Activated naive CD8-positive, alpha-beta T cell treated with anti-CD3 and anti-CD28 coated beads, Interleukin-2, amount 50 U/mL, for 16 hours (primary cell): Measurements from ENCODE around the gene WNK2.
"Not testable (repeated sequence)": the region's sequence is repeated elsewhere in the genome, so short reads cannot be mapped to it uniquely, and the experiment has no call there.

Source experiments
- DNase-seq: peaks from one replicate; pipeline ENCODE4 v3.0.0-alpha.2; 2020; ENCODE audit warnings: low read depth, low spot score

The WNK2 gene

DNA sequence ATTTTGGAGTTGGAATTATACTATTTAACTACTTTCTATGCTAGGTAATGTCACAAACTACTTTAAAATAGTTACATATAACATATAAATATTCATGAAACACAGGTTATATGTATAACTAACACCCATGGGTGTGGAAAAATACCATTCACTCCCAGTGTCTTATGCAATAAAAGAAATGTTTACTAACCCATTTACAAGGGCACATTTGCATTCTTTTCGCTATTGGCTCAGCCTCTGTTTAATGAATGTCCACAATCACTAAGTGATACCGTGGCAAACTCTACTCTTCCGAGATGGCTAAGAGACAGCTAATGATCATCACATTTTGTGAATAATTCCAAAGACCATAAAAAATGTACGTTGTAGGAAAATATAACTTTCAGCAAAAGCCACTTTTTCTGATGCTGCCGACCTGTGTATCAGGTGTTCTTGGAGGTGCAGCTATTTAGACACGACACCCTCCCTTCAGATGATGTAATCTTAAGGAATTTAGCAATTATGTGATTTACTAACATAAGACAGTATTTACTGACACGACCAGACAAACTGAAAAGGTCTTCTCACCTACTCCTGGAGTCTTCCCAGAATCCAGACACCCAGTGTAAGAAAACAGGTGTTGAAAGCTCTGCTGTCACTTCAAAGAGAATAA lies 145.8 kb downstream of the WNK2 start:
- no peak for DNase-seq

GRCh38 chr9:93332317-93332716 lies 148.4 kb downstream of the WNK2 start:
- no peak for DNase-seq

DNA sequence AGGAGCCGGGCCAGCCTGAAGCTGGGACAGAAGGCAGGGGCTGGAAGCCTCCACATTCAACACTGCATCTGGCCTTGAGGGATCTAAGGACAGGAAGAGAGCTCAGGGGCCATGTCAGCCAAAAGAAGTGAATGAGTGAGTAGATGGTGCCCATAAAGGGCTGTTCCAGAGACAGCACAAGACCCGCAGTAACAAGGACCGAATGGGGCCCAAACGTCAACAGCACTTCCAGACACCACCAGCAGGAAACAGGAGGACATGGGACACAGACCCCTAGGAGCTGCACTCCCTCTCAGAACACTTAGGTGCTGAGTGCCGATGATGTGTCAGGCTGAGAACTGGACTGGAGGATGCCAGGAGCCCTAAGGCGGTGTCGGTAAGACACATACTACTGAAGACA lies 152.8 kb downstream of the WNK2 start:
- no peak for DNase-seq

GRCh38 chr9:93338196-93338595 lies 154.3 kb downstream of the WNK2 start:
- DNase-seq, result not testable (repeated sequence)

- no peak for DNase-seq
These were observed 156.2 kb downstream of the WNK2 start for GRCh38 chr9:93340091-93340490.

DNA sequence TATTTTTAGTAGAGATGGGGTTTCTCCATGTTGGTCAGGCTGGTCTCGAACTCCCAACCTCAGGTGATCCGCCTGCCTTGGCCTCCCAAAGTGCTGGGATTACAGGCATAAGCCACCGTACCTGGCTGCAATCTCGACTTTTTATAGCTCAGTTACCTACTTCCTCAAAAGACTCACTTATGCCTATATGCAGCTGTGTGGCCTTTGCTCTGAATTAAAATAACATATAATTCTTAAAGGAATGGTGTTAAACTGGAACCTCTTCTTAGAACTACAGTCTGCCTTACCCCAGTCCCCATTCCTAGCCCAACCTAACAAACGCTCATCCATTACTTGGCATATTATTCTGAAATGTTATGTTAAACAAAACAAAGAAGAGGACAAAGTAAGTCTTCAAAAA lies 157.9 kb downstream of the WNK2 start:
- not testable (repeated sequence) for DNase-seq

DNA sequence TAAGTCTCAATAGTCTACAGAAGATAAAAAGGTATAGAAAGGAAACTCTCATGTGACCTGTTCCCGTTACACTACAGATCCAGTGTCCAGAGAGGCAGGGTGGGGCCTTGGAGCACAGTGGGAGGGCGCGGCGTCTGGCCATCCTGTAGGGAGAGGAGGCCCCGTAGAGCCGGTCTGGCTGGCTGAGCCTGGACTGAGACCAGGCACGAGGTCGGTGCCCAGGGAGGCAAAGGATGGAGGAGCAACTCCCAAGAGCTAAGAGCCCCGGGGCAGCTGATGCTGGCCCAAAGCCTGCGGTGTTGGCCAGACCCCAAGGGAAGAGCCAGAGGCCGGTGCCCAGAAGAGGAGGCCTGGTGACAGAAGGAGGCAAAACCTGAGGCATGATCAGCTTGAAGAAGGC lies 158.5 kb downstream of the WNK2 start:
- not testable (repeated sequence) for DNase-seq

GRCh38 chr9:93343663-93344062 lies 159.7 kb downstream of the WNK2 start:
- no peak for DNase-seq

DNA sequence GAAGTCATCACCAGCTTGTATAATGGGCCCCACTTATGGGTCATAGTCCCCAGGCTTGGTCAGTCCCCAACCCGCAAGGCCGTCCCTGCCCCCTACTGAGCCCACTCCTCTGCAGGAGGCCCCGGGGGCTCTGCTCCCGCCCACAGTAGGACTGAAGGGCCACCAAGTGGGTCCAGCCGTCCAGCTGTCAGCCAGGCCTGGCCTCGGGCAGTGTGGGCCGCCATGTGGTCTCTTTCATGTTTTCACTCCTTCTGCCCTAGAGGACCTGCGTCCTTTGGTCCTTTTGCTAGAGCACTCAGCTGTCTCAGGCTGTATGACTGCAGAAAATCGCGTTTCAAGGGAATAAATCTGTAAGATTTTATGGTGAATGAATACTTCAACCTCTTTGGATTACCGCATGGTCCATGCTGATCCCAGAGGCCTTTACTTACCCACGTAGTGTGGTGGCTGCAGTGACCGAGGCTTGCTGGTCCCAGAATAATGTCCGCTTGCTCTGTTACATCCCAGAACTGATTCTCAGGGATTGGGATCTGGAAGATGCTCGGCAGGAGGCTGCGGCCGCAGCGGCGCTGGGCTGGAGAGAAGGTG lies 161.8 kb downstream of the WNK2 start:
- no peak for DNase-seq

DNA sequence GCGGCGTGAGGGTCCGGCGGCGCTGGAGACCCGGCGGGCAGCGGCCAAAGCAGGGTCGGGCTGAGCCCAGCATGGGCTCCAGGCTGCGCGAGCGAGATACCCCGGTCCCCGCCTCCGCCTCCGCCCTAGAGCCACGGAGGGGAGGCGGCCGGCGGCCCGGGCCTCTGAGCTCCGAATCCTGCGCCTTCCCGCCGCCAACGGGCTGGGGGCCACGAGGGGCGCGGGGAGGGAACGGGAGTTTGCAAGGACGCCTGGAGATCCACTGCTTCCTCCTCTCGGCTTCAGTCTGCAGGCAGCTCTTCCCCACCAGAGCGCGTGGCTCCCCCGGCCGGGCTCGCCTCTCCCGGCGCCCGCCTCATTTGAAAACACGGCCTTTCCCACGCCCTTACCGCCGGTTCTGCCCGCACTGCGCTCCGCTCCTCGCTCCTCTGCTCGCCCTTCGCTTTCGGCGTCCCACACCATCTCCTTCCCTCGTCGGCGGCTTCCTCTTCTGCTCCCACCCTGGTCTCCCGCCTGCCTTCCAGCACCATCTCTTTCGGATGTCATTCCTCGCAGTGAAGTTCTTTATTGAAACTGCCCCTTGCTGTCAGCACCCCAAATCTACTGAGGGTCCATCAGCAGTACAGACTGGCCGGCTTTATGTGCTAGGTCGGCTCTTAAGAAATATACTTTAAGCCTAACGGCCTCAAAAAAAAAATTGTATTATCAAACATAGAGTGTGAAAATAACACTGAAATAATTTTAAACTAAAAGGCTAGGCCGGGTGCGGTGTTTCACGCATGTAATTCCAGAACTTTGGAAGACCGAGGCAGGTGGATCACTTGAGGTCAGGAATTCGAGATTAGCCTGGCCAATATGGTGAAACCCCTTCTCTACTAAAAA lies 162.5 kb downstream of the WNK2 start:
- DNase-seq, result no peak

DNA sequence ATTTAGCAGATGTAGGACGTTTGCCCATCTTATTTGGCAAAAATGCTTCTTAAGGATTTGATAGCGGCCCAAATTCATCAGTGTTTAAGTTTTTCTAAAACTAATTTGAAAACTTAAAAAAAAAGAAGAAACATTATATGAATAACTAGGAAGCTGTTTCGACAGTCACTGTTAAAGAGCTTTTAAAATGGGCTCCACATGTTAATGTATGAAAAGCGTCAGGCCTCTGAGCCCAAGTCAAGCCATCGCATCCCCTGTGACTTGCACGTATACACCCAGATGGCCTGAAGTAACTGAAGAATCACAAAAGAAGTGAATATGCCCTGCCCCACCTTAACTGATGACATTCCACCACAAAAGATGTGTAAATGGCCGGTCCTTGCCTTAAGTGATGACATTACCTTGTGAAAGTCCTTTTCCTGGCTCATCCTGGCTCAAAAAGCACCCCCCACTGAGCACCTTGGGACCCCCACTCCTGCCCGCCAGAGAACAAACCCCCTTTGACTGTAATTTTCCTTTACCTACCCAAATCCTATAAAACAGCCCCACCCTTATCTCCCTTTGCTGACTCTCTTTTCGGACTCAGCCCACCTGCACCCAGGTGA lies 163.5 kb downstream of the WNK2 start:
- DNase-seq, result not testable (repeated sequence)

GRCh38 chr9:93353413-93354310 lies 169.7 kb downstream of the WNK2 start:
- not testable (repeated sequence) for DNase-seq

- DNase-seq, result no peak
These were observed 170.5 kb downstream of the WNK2 start for GRCh38 chr9:93354451-93354850.

DNA sequence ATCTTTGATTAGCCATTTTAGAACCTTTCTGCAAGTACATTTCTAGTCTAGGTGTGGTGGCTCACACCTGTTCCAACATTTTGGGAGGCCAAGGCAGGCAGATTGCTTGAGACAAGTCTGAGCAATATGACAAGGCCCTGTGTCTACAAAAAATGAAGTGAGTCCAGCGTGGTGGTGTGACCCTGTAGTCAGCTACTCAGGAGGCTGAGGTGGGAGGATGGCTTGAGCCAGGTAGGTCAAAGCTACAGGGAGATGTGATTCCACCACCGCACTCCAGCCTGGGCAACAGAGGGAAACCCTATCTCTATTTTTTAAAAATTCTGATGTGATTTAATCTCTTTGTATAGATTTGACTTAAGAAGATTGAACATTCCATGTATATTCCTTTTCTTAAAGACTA lies 171.9 kb downstream of the WNK2 start:
- DNase-seq, result no peak

DNA sequence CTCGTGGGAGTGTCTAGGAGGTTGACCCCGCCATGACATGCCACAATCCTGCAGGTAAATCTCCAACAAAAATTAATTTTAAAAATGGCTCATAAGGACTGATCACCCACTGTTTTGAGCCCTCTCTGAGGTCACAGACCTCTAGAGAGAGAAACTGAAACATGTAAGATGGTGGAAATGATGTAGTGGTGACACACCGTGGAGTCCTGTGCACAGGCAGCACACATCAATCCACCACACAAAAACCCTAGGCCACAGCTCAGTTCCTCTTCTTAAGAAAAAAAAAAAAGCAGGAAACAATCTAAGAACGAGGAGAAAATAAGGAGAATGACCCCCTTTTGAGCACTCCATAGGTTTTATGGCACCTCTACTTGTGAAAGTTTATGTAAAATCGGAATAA lies 173.7 kb downstream of the WNK2 start:
- no peak for DNase-seq

DNA sequence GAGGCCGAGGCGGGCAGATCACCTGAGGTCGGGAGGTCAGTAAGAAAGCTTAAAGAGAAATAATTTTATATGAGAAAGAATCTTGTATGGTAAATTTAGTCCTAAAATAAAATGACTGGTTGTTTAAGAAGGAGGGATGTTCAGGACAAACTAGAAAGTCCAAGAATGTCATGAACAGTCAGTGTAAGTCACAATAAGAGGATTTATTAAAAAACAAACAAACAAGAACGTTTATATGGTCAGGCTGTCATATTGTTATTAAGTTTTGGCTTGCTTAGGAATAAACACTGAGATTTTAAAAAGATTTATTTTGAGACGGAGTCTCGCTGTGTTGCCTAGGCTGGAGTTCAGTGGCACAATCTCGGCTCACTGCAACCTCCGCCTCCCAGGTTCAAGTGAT lies 176.0 kb downstream of the WNK2 start:
- DNase-seq, result not testable (repeated sequence)

- DNase-seq, result no peak
These were observed 178.1 kb downstream of the WNK2 start for GRCh38 chr9:93361995-93362394.

DNA sequence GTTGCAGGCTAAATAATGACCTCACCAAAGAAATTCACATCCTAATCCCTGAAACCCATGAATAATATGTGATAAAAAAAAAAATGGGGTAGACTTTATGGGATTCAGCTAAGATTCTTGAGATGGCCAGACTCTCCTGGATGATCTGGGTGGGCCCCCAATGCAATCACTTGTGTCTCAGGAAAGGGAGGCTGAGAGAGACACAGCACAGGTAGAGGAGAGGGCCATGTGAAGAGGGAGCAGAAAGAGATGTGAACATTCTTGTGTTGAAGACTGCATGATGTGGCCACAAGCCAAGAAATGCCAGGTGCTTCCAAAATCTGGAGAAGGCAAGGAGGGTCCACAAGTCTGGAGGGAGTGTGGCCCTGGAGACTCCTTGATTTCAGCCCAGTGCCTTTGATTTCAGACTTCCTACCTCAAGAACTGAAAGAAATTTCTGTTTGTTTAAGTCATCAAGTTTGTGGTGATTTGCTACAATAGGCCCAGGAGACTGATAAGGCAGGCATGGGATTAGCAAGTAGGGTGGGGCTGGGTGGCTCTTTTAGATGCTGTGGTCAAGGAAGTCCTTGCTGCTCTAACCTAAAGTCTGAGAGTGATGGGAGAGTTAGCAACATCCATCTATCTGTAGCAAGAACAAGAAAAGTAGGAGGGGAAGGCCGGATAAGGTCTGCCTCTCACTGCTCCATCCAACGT lies 180.9 kb downstream of the WNK2 start:
- DNase-seq, result no peak

GRCh38 chr9:93365427-93366118 lies 181.6 kb downstream of the WNK2 start:
- DNase-seq, result no peak

DNA sequence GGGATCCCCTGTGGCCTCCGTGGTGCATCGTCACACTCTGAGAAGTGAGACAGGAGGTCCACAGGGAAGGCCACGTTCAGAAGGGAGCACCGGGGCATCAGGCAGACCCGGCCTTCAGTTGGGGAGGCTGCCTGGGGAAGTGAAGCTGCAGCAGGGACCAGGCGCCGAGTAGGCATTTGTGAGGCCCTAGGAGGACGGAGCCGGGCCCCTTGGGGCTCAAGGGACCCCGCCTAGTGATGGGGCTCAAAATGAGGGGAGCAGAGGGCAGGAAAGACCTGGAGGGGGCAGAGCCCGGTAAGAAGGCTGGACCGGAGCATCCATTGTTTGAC lies 182.1 kb downstream of the WNK2 start:
- no peak for DNase-seq
